Upper lobe of left lung (tissue), 6 donors: Measurements from ENCODE around the gene C12orf57. TPM values are rescaled to one million over a fixed set of nuclear protein-coding genes. Genes with fewer than 3 reads are reported as not detected.

ENCODE experiments used
- ATAC-seq, 2 donors: fragments of 200-7000 bp; cut with Tn5 transposase; one replicate each; pipeline ENCODE4 v1.9.1; 2022; ENCODE audit warnings: mild to moderate bottlenecking in 2 of 2, moderate library complexity in 2 of 2; ENCODE audit not compliant: low FRiP score in 2 of 2
- DNase-seq, 2 donors: peaks; one replicate each; pipeline ENCODE4 v3.0.0-alpha.2; 2019 to 2020
- H3K27ac ChIP-seq, 4 donors: fragments of 200-600 bp; sonication (generic); one replicate each; pipeline ENCODE4 v1.5.1; 2016 to 2019
- H3K27me3 ChIP-seq, 4 donors: fragments of 200-600 bp; sonication (generic); one replicate each; pipeline ENCODE4 v1.5.1; 2017 to 2019
- H3K36me3 ChIP-seq, 4 donors: fragments of 200-600 bp; sonication (generic); one replicate each; pipeline ENCODE4 v1.5.1; 2016 to 2019
- H3K4me1 ChIP-seq, 4 donors: fragments of 200-600 bp; sonication (generic); one replicate each; pipeline ENCODE4 v1.5.1; 2018 to 2019
- H3K4me3 ChIP-seq, 4 donors: fragments of 200-600 bp; sonication (generic); one replicate each; pipeline ENCODE4 v1.5.1; 2017 to 2019; ENCODE audit warnings: mild to moderate bottlenecking in 2 of 4, moderate library complexity in 1 of 4
- H3K9me3 ChIP-seq, 4 donors: fragments of 200-600 bp; sonication (generic); one replicate each; pipeline ENCODE4 v1.5.1; 2018 to 2019
- EP300 ChIP-seq, 4 donors: sonication (generic); formaldehyde crosslinking; IDR thresholded peaks; one replicate each; pipeline ENCODE4 v1.5.1; 2017; ENCODE audit warnings: antibody characterized with exemption in 4 of 4, control low read depth in 2 of 4
- POLR2A ChIP-seq, 4 donors: fragments of 450-650 bp; IDR thresholded peaks; one replicate each; pipeline ENCODE4 v1.5.1; 2016 to 2017; ENCODE audit warnings: antibody characterized with exemption in 4 of 4, mild to moderate bottlenecking in 2 of 4
- POLR2AphosphoS5 ChIP-seq, 2 donors: sonication (generic); formaldehyde crosslinking; IDR thresholded peaks; one replicate each; pipeline ENCODE4 v1.5.1; 2017; ENCODE audit warnings: antibody characterized with exemption in 2 of 2
- WGBS, 2 donors: methylation state at CpG; one replicate each; pipeline ENCODE4 v1.1.5; 2017 to 2018; 5-methylcytosine and 5-hydroxymethylcytosine counted together
- total RNA-seq, 6 donors: library from RNA; depleted of rRNA in 4 of 6; stranded (reverse); fragments of >200 nt in 4 of 6; gene quantifications; one replicate each; pipeline versions ENCODE4 v1.1.0 to v1.2.1, GENCODE V29; 2016 to 2021
- TF ChIP-seq, protein P1 (sequence below), 6 experiments: fragments of 450-650 bp in 4 of 6; fragments of 200-600 bp in 2 of 6; sonication (generic) in 2 of 6; IDR thresholded peaks; one replicate each; pipeline ENCODE4 v1.5.1; 2016 to 2019; ENCODE audit warnings: antibody characterized with exemption in 6 of 6
- donor health status: DM: no; HTN: no; CAD: no; lungs with moderate emphysema.
- donor health status: DM: no; HTN: yes; CAD: no; lungs with severe emphysema.

The C12orf57 gene
- total RNA-seq, 6 donors from 2014 or later = 83.8 to 291 (median 179) TPM

DNA sequence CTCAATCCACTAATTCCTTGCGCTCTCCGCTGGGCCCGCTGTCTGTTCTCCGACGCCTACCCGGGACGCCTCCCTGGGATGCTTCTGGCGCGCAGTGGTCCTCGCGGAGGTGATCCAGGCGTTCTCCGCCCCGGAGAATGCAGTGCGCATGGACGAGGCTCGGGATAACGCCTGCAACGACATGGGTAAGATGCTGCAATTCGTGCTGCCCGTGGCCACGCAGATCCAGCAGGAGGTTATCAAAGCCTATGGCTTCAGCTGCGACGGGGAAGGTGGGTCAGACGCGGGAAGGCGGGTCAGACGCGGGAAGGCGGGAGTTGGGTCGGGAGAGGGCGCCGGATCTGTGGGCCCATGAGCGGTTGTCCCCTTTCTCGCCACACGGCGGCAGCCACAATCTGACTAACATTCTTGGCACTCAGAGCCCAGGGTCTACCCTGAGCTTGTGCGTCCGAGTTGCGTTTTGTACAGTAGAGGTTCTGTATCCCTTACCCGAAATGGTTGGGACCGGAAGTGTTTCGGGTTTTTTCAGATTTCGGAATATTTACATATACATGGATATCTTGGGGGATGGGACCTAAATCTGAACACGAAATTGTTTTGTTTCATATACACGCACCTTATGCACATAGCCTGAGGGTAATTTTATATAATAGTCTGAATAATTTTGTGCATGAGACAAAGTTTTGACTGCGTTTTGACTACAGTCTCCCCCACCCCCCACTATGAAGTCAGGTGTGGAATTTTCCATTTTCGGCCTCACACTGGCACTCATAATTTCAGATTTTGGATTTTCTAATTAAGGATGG, 762 bp downstream of the C12orf57 start:
- ATAC-seq (peak; percentile 91), DNase-seq (peak; percentile 93 to 96)
- H3K27me3 ChIP-seq = no peaks in the 10 kb centered on the region
- peaks cover 24 to 52% (median 38%) of the 10 kb centered on the region in 4 donors for H3K4me1 ChIP-seq
- H3K36me3 ChIP-seq = peaks cover 0 to 42% (median 13%) of the 10 kb centered on the region in 4 donors
- peak overlapping the region; percentile 46 to 75 (median 69) for H3K4me3 ChIP-seq
- H3K27ac ChIP-seq = peak overlapping the region; percentile 93 to 98 (median 93)
- TF ChIP-seq, protein P1, sequence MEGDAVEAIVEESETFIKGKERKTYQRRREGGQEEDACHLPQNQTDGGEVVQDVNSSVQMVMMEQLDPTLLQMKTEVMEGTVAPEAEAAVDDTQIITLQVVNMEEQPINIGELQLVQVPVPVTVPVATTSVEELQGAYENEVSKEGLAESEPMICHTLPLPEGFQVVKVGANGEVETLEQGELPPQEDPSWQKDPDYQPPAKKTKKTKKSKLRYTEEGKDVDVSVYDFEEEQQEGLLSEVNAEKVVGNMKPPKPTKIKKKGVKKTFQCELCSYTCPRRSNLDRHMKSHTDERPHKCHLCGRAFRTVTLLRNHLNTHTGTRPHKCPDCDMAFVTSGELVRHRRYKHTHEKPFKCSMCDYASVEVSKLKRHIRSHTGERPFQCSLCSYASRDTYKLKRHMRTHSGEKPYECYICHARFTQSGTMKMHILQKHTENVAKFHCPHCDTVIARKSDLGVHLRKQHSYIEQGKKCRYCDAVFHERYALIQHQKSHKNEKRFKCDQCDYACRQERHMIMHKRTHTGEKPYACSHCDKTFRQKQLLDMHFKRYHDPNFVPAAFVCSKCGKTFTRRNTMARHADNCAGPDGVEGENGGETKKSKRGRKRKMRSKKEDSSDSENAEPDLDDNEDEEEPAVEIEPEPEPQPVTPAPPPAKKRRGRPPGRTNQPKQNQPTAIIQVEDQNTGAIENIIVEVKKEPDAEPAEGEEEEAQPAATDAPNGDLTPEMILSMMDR (IDR thresholded peaks at IDR 0.05) = peak; percentile 81 to 98 (median 98)
- peak in 1 of 4 donors; percentile 23 for TF ChIP-seq POLR2A (IDR thresholded peaks at IDR 0.05)
- TF ChIP-seq EP300 (IDR thresholded peaks at IDR 0.05) = no peak
- TF ChIP-seq POLR2AphosphoS5 (IDR thresholded peaks at IDR 0.05) = peak; percentile 72 to 81
- WGBS, 2 donors = 2 to 9% methylated on average over 13 to 48 of the region's 48 CpGs
- no peaks in the 10 kb centered on the region for H3K9me3 ChIP-seq

DNA sequence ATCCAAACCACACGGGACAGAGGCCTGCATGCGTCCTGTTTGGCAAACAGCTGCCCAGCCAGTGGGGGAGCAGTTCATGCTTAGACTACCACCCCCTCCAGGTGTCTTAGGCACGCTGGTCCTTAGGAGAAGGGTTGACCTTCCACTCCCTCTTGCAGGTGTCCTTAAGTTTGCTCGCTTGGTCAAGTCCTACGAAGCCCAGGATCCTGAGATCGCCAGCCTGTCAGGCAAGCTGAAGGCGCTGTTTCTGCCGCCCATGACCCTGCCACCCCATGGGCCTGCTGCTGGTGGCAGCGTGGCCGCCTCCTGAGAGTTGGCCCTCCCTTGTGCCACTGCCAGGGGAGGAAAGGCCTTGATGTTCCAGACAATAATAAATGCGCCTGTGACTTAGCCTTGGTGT, 1.8 kb downstream of the C12orf57 start:
- Histone ChIP-seq H3K27me3 (no peaks in the 10 kb centered on the region), H3K9me3 (no peaks in the 10 kb centered on the region), H3K27ac (peak overlapping the region; percentile 59 to 98 (median 93)), H3K36me3 (peaks cover 0 to 32% (median 13%) of the 10 kb centered on the region in 4 donors), H3K4me1 (peaks cover 24 to 63% (median 41%) of the 10 kb centered on the region in 4 donors), H3K4me3 (peak overlapping the region in 2 of 4 donors; percentile 49 to 51)
- no peak for DNase-seq
- 72 to 89% methylated on average over 1 to 11 of the region's 11 CpGs for WGBS, 2 donors
- no peak for ATAC-seq
- TF ChIP-seq, protein P1 (IDR thresholded peaks at IDR 0.05) = no peak
- no peak for TF ChIP-seq POLR2AphosphoS5 (IDR thresholded peaks at IDR 0.05)
- TF ChIP-seq EP300 (IDR thresholded peaks at IDR 0.05) = no peak
- no peak for TF ChIP-seq POLR2A (IDR thresholded peaks at IDR 0.05)

DNA sequence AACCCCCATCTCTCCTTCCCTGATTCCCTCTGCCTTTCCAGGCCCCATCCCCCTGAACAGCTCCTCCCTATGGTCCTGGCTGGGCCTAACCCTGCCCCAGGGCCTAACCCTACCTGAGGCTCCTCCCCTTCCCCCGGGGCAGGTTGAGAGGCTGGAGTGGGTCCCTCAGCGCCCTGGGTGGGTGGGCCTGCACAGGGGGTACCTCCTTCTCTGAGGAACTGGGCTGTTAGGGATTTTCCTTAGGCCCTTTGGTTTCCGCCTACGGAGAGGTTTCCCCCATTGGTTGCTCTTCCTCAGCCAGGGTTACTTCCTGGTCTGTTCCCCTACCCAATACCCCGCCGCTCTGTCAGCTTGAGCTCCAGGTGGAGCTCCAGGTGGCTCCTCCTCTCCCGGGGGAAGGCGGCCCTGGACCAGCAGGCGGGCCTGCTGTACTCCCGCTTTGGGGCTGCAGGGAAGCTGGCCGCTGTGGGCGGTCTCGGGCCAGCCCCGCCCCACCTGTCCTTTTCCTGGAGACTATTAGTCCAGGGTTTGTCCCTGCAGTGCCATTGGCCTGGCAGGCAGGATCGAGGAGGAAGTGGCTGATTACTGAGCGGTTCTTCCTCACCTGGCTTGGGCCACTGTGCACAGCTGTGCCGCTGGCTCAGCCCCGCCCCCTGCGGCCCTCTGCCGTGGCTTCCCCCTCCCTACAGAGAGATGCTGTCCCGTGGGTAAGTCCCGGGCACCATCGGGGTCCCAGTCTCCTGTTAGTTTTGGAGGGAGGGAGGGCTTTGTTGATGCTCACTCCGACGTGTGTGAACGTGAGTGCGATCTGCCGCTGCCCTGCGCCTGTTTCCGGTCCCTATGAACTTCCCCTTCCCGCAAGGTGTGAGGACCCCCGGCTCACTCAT, 2.5 kb downstream of the C12orf57 start:
- ATAC-seq (peak; percentile 18 to 89), DNase-seq (peak; percentile 95 to 97)
- TF ChIP-seq POLR2A (IDR thresholded peaks at IDR 0.05) (peak in 2 of 4 donors; percentile 81 to 83), POLR2AphosphoS5 (IDR thresholded peaks at IDR 0.05) (peak; percentile 53 to 97), EP300 (IDR thresholded peaks at IDR 0.05) (no peak)
- TF ChIP-seq, protein P1 (IDR thresholded peaks at IDR 0.05) = peak in 3 of 6 experiments; percentile 29 to 31 (median 29)
- Histone ChIP-seq H3K9me3 (no peaks in the 10 kb centered on the region), H3K36me3 (peaks cover 0 to 25% (median 8%) of the 10 kb centered on the region in 4 donors), H3K27me3 (no peaks in the 10 kb centered on the region), H3K27ac (peak overlapping the region; percentile 59 to 98 (median 93)), H3K4me3 (peak overlapping the region in 3 of 4 donors; percentile 32 to 51 (median 49)), H3K4me1 (peaks cover 24 to 67% (median 43%) of the 10 kb centered on the region in 4 donors)
- WGBS, 2 donors = 25 to 38% methylated on average over 24 to 31 of the region's 32 CpGs

DNA sequence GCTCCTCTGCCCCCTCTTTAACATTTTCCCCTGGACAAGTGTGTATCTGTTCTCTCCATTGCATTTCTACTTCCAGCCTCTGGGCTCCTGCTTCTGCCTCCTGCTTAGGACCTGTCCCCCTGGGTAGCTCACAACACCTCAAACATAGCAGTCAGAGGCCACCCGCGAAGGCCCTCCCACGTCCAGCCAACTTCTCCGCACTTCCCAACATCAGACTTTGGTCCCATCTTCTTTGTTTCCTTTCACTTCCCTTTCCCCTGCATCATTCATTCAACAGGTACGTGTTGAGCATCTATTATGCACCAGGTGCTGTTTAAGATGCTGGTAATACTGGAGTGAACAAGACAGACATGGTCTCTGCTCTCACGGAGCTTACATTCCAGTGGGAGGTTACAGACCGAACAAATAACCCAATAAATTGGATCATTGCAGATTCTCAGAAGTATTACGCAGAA, 3.1 kb downstream of the C12orf57 start:
- peak overlapping the region; percentile 59 to 98 (median 93) for H3K27ac ChIP-seq
- no peak for ATAC-seq
- peak overlapping the region in 3 of 4 donors; percentile 32 to 51 (median 49) for H3K4me3 ChIP-seq
- peaks cover 0 to 18% (median 1%) of the 10 kb centered on the region in 4 donors for H3K36me3 ChIP-seq
- H3K27me3 ChIP-seq = no peaks in the 10 kb centered on the region
- peaks cover 24 to 67% (median 43%) of the 10 kb centered on the region in 4 donors for H3K4me1 ChIP-seq
- WGBS, 2 donors = 65 to 67% methylated on average over 8 of the region's 8 CpGs
- DNase-seq = no peak
- no peaks in the 10 kb centered on the region for H3K9me3 ChIP-seq
- TF ChIP-seq POLR2A (IDR thresholded peaks at IDR 0.05) (no peak), POLR2AphosphoS5 (IDR thresholded peaks at IDR 0.05) (no peak), EP300 (IDR thresholded peaks at IDR 0.05) (no peak)
- TF ChIP-seq, protein P1 (IDR thresholded peaks at IDR 0.05) = no peak
